Transverse colon (tissue), 4 donors: ENCODE results near the gene RPS15.
"Not testable (repeated sequence)": the region's sequence is repeated elsewhere in the genome, so short reads cannot be mapped to it uniquely, and the experiment has no call there.

Experiments used
- CTCF ChIP-seq, 5 experiments: fragments of 200-600 bp in 3 of 5; fragments of 450-650 bp in 2 of 5; sonication (generic) in 3 of 5; IDR thresholded peaks; 1 replicate in 2 of 5; 2 replicates in 3 of 5; pipeline ENCODE4 v1.5.1; 2016 to 2017; ENCODE audit warnings: antibody characterized with exemption in 5 of 5, inconsistent platforms in 3 of 5, mild to moderate bottlenecking in 2 of 5, moderate library complexity in 1 of 5
- EP300 ChIP-seq: sonication (generic); formaldehyde crosslinking; IDR thresholded peaks from one replicate; pipeline ENCODE4 v1.6.1; 2017; ENCODE audit warnings: antibody characterized with exemption, low read depth
- POLR2A ChIP-seq: fragments of 450-650 bp; IDR thresholded peaks from one replicate; pipeline ENCODE4 v1.6.1; 2016; ENCODE audit warnings: antibody characterized with exemption, mild to moderate bottlenecking, moderate library complexity
- POLR2AphosphoS5 ChIP-seq, 3 donors: sonication (generic); formaldehyde crosslinking; IDR thresholded peaks; one replicate each; pipeline ENCODE4 v1.6.1; 2016; ENCODE audit warnings: antibody characterized with exemption in 3 of 3

GRCh38 chr19:1420085-1420484, 18.1 kb upstream of the RPS15 start:
- not testable (repeated sequence) for TF ChIP-seq POLR2A; CTCF (IDR thresholded peaks at IDR 0.05); EP300; POLR2AphosphoS5 (IDR thresholded peaks at IDR 0.05)
